Stimulated activated CD8-positive, alpha-beta memory T cell treated with anti-CD3 and anti-CD28 coated beads, Interleukin-12 subunit alpha, Interleukin-12 subunit beta, amount 100 ng/mL, for 1 hour (primary cell): ENCODE measurements around the gene STK11IP.

Experiments used
- DNase-seq: peaks from one replicate; pipeline ENCODE4 v3.0.0-alpha.2; 2020; ENCODE audit warnings: low read depth

The STK11IP gene

GRCh38 chr2:219581346-219581745 lies 16.3 kb upstream of the STK11IP start:
- DNase-seq = no peak

- DNase-seq = no peak
Measured at GRCh38 chr2:219591091-219591490, 6.6 kb upstream of the STK11IP start.

GRCh38 chr2:219592736-219593135 lies 4.9 kb upstream of the STK11IP start:
- DNase-seq = no peak

GRCh38 chr2:219593154-219593553 lies 4.5 kb upstream of the STK11IP start:
- no peak for DNase-seq

- no peak for DNase-seq
Measured at GRCh38 chr2:219595256-219595655, 2.4 kb upstream of the STK11IP start.

GRCh38 chr2:219596954-219597551 lies 604 bp upstream of the STK11IP start:
- no peak for DNase-seq

GRCh38 chr2:219598308-219599078 lies 836 bp downstream of the STK11IP start:
- DNase-seq = no peak

GRCh38 chr2:219603771-219604170 lies 6.1 kb downstream of the STK11IP start:
- DNase-seq = no peak

- no peak for DNase-seq
Measured at GRCh38 chr2:219605607-219605954, 7.9 kb downstream of the STK11IP start.

- no peak for DNase-seq
Measured at GRCh38 chr2:219607931-219608330, 10.3 kb downstream of the STK11IP start.

- no peak for DNase-seq
Measured at GRCh38 chr2:219608399-219608964, 10.8 kb downstream of the STK11IP start.

GRCh38 chr2:219609149-219609750 lies 11.6 kb downstream of the STK11IP start:
- DNase-seq = no peak

- no peak for DNase-seq
Measured at GRCh38 chr2:219611306-219611705, 13.6 kb downstream of the STK11IP start.

- no peak for DNase-seq
Measured at GRCh38 chr2:219611866-219612576, 14.4 kb downstream of the STK11IP start.

- no peak for DNase-seq
Measured at GRCh38 chr2:219612577-219613286, 15.1 kb downstream of the STK11IP start.

- no peak for DNase-seq
Measured at GRCh38 chr2:219613461-219614070, 15.9 kb downstream of the STK11IP start.

- no peak for DNase-seq
Measured at GRCh38 chr2:219614076-219614860, 16.6 kb downstream of the STK11IP start.

- no peak for DNase-seq
Measured at GRCh38 chr2:219615036-219615435, 17.4 kb downstream of the STK11IP start.

GRCh38 chr2:219615894-219616293 lies 18.2 kb downstream of the STK11IP start:
- DNase-seq = no peak

- DNase-seq = no peak
Measured at GRCh38 chr2:219616550-219616949, 18.9 kb downstream of the STK11IP start.

- no peak for DNase-seq
Measured at GRCh38 chr2:219618733-219619122, 21.1 kb downstream of the STK11IP start.
